Hepatocyte (in vitro differentiated cells): ENCODE results near the gene KCNK3. TPM values are rescaled to one million over a fixed set of nuclear protein-coding genes. Genes with fewer than 3 reads are reported as not detected.

Source experiments
- DNase-seq: peaks from one replicate; pipeline ENCODE4 v3.0.0-alpha.2; 2016; ENCODE audit warnings: low spot score
- H2AFZ ChIP-seq: fragments of 200-600 bp; sonication (generic); 2 replicates; pipeline ENCODE4 v1.6.0; 2016; ENCODE audit warnings: antibody characterized with exemption, mild to moderate bottlenecking
- H3K27ac ChIP-seq: fragments of 200-600 bp; sonication (generic); 2 replicates; pipeline ENCODE4 v1.5.1; 2016; ENCODE audit warnings: mild to moderate bottlenecking
- H3K27me3 ChIP-seq: fragments of 200-600 bp; sonication (generic); 2 replicates; pipeline ENCODE4 v1.6.1; 2016
- H3K36me3 ChIP-seq: fragments of 200-600 bp; sonication (generic); replicated peaks from 2 replicates; pipeline ENCODE4 v1.5.1; 2016; ENCODE audit warnings: low read depth; ENCODE audit not compliant: insufficient read depth
- H3K4me1 ChIP-seq: fragments of 200-600 bp; sonication (generic); 2 replicates; pipeline ENCODE4 v1.5.1; 2016; ENCODE audit warnings: mild to moderate bottlenecking, moderate library complexity; ENCODE audit not compliant: insufficient read depth
- H3K4me2 ChIP-seq: fragments of 200-600 bp; sonication (generic); 2 replicates; pipeline ENCODE4 v1.6.0; 2016
- H3K4me3 ChIP-seq: fragments of 200-600 bp; sonication (generic); 2 replicates; pipeline ENCODE4 v1.5.1; 2016; ENCODE audit warnings: mild to moderate bottlenecking
- H3K79me2 ChIP-seq: fragments of 200-600 bp; sonication (generic); 2 replicates; pipeline ENCODE4 v1.6.0; 2017; ENCODE audit warnings: mild to moderate bottlenecking
- H3K9me2 ChIP-seq: fragments of 200-600 bp; sonication (generic); replicated peaks from 2 replicates; pipeline ENCODE4 v1.6.0; 2017; ENCODE audit warnings: mild to moderate bottlenecking; ENCODE audit not compliant: insufficient read depth
- H3K9me3 ChIP-seq: fragments of 200-600 bp; sonication (generic); 2 replicates; pipeline ENCODE4 v1.5.1; 2016; ENCODE audit warnings: low read depth, mild to moderate bottlenecking
- H4K20me1 ChIP-seq: fragments of 200-600 bp; sonication (generic); 2 replicates; pipeline ENCODE4 v1.6.0; 2016; ENCODE audit warnings: mild to moderate bottlenecking; ENCODE audit not compliant: insufficient read depth, poor library complexity, severe bottlenecking
- CTCF ChIP-seq: fragments of 200-600 bp; sonication (generic); IDR thresholded peaks from 2 replicates; pipeline ENCODE4 v1.5.1; 2016; ENCODE audit warnings: antibody characterized with exemption, mild to moderate bottlenecking; ENCODE audit not compliant: poor library complexity
- EZH2 ChIP-seq: fragments of 200-600 bp; sonication (generic); IDR thresholded peaks from 2 replicates; pipeline ENCODE4 v1.6.1; 2016; ENCODE audit warnings: antibody characterized with exemption, mild to moderate bottlenecking, borderline replicate concordance
- EZH2phosphoT487 ChIP-seq: fragments of 200-600 bp; sonication (generic); IDR thresholded peaks from one replicate; pipeline ENCODE4 v1.6.1; 2018; ENCODE audit warnings: antibody characterized with exemption, mild to moderate bottlenecking, low read depth, moderate library complexity; ENCODE audit not compliant: unreplicated experiment, severe bottlenecking
- WGBS: methylation state at CpG from one replicate; pipeline ENCODE4 v1.1.6; 2016; ENCODE audit warnings: low lambda C conversion rate; ENCODE audit errors: missing lambda C conversion rate; 5-methylcytosine and 5-hydroxymethylcytosine counted together
- polyA plus RNA-seq: library from polyadenylated mRNA; unstranded; fragments of >200 nt; fragmentation: Nextera tagmentation; extraction: Ambion mirVana; gene quantifications from 2 replicates; pipeline ENCODE4 v1.2.1, GENCODE V29; 2016
- total RNA-seq: library from RNA; depleted of rRNA; stranded (reverse); fragments of >200 nt; gene quantifications from 2 replicates; pipeline ENCODE4 v1.2.3, GENCODE V29; 2014

KCNK3 gene
- total and polyA plus RNA-seq, 2 experiments from 2014 or later = 8.2 to 9.4 TPM

- TF ChIP-seq EZH2phosphoT487 (no peak), EZH2 (no peak), CTCF (no peak)
- H3K4me2 ChIP-seq = no peak overlapping the region
- no peaks in the 10 kb centered on the region for H3K9me2 ChIP-seq
- H4K20me1 ChIP-seq = no peaks in the 10 kb centered on the region
- H3K36me3 ChIP-seq = no peaks in the 10 kb centered on the region
- H3K79me2 ChIP-seq = no peaks in the 10 kb centered on the region
- no peaks in the 10 kb centered on the region for H3K27me3 ChIP-seq
- no peak overlapping the region for H3K4me3 ChIP-seq
- no peaks in the 10 kb centered on the region for H3K9me3 ChIP-seq
- WGBS = 89% methylated on average over 9 of the region's 9 CpGs
- DNase-seq = no peak
- no peak overlapping the region for H2AFZ ChIP-seq
- H3K27ac ChIP-seq = no peak overlapping the region
- H3K4me1 ChIP-seq = no peaks in the 10 kb centered on the region
Measured at GRCh38 chr2:26733413-26733812, 40.9 kb downstream of the KCNK3 start.

GRCh38 chr2:26735097-26735496 lies 42.6 kb downstream of the KCNK3 start:
- DNase-seq = peak; percentile 51
- Histone ChIP-seq H3K4me2 (no peak overlapping the region), H3K27me3 (no peaks in the 10 kb centered on the region), H3K4me1 (no peaks in the 10 kb centered on the region), H3K79me2 (no peaks in the 10 kb centered on the region), H3K4me3 (no peak overlapping the region), H4K20me1 (no peaks in the 10 kb centered on the region), H3K27ac (peak overlapping the region; percentile 27), H3K9me2 (no peaks in the 10 kb centered on the region), H2AFZ (no peak overlapping the region), H3K9me3 (no peaks in the 10 kb centered on the region), H3K36me3 (no peaks in the 10 kb centered on the region)
- WGBS = 44% methylated on average over 5 of the region's 5 CpGs
- TF ChIP-seq EZH2phosphoT487 (no peak), CTCF (no peak), EZH2 (no peak)

- Histone ChIP-seq H2AFZ (no peak overlapping the region), H4K20me1 (no peaks in the 10 kb centered on the region), H3K4me2 (no peak overlapping the region), H3K9me2 (no peaks in the 10 kb centered on the region), H3K4me3 (no peak overlapping the region), H3K36me3 (no peaks in the 10 kb centered on the region), H3K27me3 (no peaks in the 10 kb centered on the region), H3K27ac (no peak overlapping the region), H3K79me2 (no peaks in the 10 kb centered on the region), H3K4me1 (no peaks in the 10 kb centered on the region), H3K9me3 (no peaks in the 10 kb centered on the region)
- TF ChIP-seq EZH2 (no peak), EZH2phosphoT487 (no peak)
- DNase-seq = no peak
- WGBS = 65% methylated on average over 8 of the region's 8 CpGs
Measured at GRCh38 chr2:26735883-26736588, 43.5 kb downstream of the KCNK3 start.

- WGBS = 68% methylated on average over 4 of the region's 4 CpGs
- H3K36me3 ChIP-seq = no peaks in the 10 kb centered on the region
- DNase-seq = no peak
- H2AFZ ChIP-seq = no peak overlapping the region
- H3K4me2 ChIP-seq = no peak overlapping the region
- no peaks in the 10 kb centered on the region for H3K9me2 ChIP-seq
- no peaks in the 10 kb centered on the region for H3K9me3 ChIP-seq
- no peak overlapping the region for H3K4me3 ChIP-seq
- H4K20me1 ChIP-seq = no peaks in the 10 kb centered on the region
- TF ChIP-seq EZH2phosphoT487 (no peak), CTCF (no peak)
- H3K4me1 ChIP-seq = no peaks in the 10 kb centered on the region
- no peak overlapping the region for H3K27ac ChIP-seq
- no peaks in the 10 kb centered on the region for H3K27me3 ChIP-seq
- H3K79me2 ChIP-seq = no peaks in the 10 kb centered on the region
Measured at GRCh38 chr2:26737221-26737620, 44.7 kb downstream of the KCNK3 start.
